Mesothelial cell of epicardium (in vitro differentiated cells): Measurements from ENCODE around the gene KRT12. TPM values are rescaled to one million over a fixed set of nuclear protein-coding genes. Genes with fewer than 3 reads are reported as not detected.
"Not testable (repeated sequence)": the region's sequence is repeated elsewhere in the genome, so short reads cannot be mapped to it uniquely, and the experiment has no call there.

ENCODE experiments used
- DNase-seq, 2 experiments: peaks; one replicate each; pipeline ENCODE4 v3.0.0; 2021; ENCODE audit warnings: low spot score in 2 of 2; ENCODE audit not compliant: unreplicated experiment in 2 of 2
- H3K27ac Mint-ChIP-seq: 2 replicates; pipeline ENCODE4 v1.8.0; 2021; ENCODE audit warnings: mixed read lengths
- H3K27me3 Mint-ChIP-seq: 2 replicates; pipeline ENCODE4 v1.8.0; 2021; ENCODE audit warnings: low read depth, mixed read lengths
- H3K36me3 Mint-ChIP-seq: 2 replicates; pipeline ENCODE4 v1.8.0; 2021; ENCODE audit warnings: mixed read lengths
- H3K4me1 Mint-ChIP-seq: 2 replicates; pipeline ENCODE4 v1.8.0; 2021; ENCODE audit warnings: mixed read lengths
- H3K4me3 Mint-ChIP-seq: 2 replicates; pipeline ENCODE4 v1.8.0; 2021; ENCODE audit warnings: mild to moderate bottlenecking, moderate library complexity, mixed read lengths
- H3K9me3 Mint-ChIP-seq: 2 replicates; pipeline ENCODE4 v1.8.0; 2021; ENCODE audit warnings: mixed read lengths
- CTCF ChIP-seq: fragments of 200-600 bp; sonication (generic); IDR thresholded peaks from one replicate; pipeline ENCODE4 v1.5.0; 2021; ENCODE audit warnings: antibody characterized with exemption; ENCODE audit not compliant: unreplicated experiment
- total RNA-seq: library from RNA; stranded (reverse); gene quantifications from 3 replicates; pipeline ENCODE4 v1.2.1, GENCODE V29; 2021

Gene KRT12
- total RNA-seq, 1 donor from 2014 or later, result not detected

GRCh38 chr17:40818343-40818732 is 48.7 kb downstream of the KRT12 start:
- peak overlapping the region; percentile 93 for H3K4me3 Mint-ChIP-seq
- H3K27ac Mint-ChIP-seq, result peak overlapping the region; percentile 83
- TF ChIP-seq CTCF, result no peak
- peaks cover 15% of the 10 kb centered on the region for H3K4me1 Mint-ChIP-seq
- DNase-seq, result no peak
- no peaks in the 10 kb centered on the region for H3K9me3 Mint-ChIP-seq
- H3K27me3 Mint-ChIP-seq, result peaks cover 16% of the 10 kb centered on the region
- H3K36me3 Mint-ChIP-seq, result peaks cover 11% of the 10 kb centered on the region

GRCh38 chr17:40817103-40817682 is 49.8 kb downstream of the KRT12 start:
- peaks cover 11% of the 10 kb centered on the region for H3K36me3 Mint-ChIP-seq
- H3K27me3 Mint-ChIP-seq, result peaks cover 26% of the 10 kb centered on the region

GRCh38 chr17:40816569-40816968 is 50.5 kb downstream of the KRT12 start:
- DNase-seq, result no peak
- no peaks in the 10 kb centered on the region for H3K9me3 Mint-ChIP-seq
- H3K4me1 Mint-ChIP-seq, result peaks cover 15% of the 10 kb centered on the region
- peaks cover 32% of the 10 kb centered on the region for H3K27me3 Mint-ChIP-seq
- TF ChIP-seq CTCF, result no peak
- peak overlapping the region; percentile 93 for H3K4me3 Mint-ChIP-seq
- H3K27ac Mint-ChIP-seq, result no peak overlapping the region
- H3K36me3 Mint-ChIP-seq, result peaks cover 11% of the 10 kb centered on the region

More at GRCh38 chr17:40817103-40817682, 49.8 kb downstream of the KRT12 start:
- no peak for DNase-seq
- Mint-ChIP-seq H3K4me1 (peaks cover 15% of the 10 kb centered on the region), H3K27ac (peak overlapping the region; percentile 54), H3K9me3 (no peaks in the 10 kb centered on the region), H3K4me3 (peak overlapping the region; percentile 93)
- TF ChIP-seq CTCF, result no peak

DNA sequence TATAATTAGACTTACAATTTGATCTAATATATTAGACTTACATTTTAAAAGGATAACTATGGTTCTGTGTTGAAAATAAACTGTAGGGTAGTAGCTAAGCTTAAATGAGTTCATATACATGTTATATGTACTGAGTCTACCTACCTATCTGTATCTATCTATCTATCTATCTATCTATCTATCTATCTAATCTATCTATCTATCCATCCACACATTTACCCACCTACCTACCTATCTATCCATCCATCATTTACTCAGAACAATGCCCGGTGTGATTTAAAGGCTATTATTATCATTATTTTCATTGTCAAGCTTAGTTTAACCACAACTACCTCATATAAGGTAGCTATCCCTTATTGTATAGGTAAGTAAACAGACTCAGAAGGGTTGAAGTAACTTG is 51.6 kb downstream of the KRT12 start:
- no peaks in the 10 kb centered on the region for H3K9me3 Mint-ChIP-seq
- no peak overlapping the region for H3K27ac Mint-ChIP-seq
- peaks cover 11% of the 10 kb centered on the region for H3K36me3 Mint-ChIP-seq
- H3K4me3 Mint-ChIP-seq, result no peak overlapping the region
- no peak for DNase-seq
- peaks cover 16% of the 10 kb centered on the region for H3K4me1 Mint-ChIP-seq
- TF ChIP-seq CTCF, result no peak
- H3K27me3 Mint-ChIP-seq, result peaks cover 43% of the 10 kb centered on the region

DNA sequence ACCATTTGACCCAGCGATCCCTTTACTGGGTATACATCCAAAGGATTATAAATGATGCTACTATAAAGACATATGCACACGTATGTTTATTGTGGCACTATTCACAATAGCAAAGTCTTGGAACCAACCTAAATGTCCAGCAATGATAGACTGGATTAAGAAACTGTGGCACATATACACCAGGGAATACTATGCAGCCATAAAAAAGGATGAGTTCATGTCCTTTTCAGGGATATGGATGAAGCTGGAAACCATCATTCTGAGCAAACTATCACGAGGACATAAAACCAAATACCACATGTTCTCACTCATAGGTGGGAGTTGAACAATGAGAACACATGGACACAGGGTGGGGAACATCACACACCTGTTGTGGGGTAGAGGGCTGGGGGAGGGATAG is 52.4 kb downstream of the KRT12 start:
- Mint-ChIP-seq H3K4me1 (peaks cover 13% of the 10 kb centered on the region), H3K27me3 (peaks cover 50% of the 10 kb centered on the region), H3K36me3 (peaks cover 11% of the 10 kb centered on the region)
- DNase-seq, H3K4me3 Mint-ChIP-seq, H3K9me3 Mint-ChIP-seq, H3K27ac Mint-ChIP-seq: not testable (repeated sequence)

- H3K4me3 Mint-ChIP-seq, result no peak overlapping the region
- peaks cover 11% of the 10 kb centered on the region for H3K36me3 Mint-ChIP-seq
- no peak for DNase-seq
- H3K27ac Mint-ChIP-seq, result no peak overlapping the region
- peaks cover 10% of the 10 kb centered on the region for H3K4me1 Mint-ChIP-seq
- peaks cover 56% of the 10 kb centered on the region for H3K27me3 Mint-ChIP-seq
- no peaks in the 10 kb centered on the region for H3K9me3 Mint-ChIP-seq
- TF ChIP-seq CTCF, result no peak
Observed at GRCh38 chr17:40813804-40814203, 53.2 kb downstream of the KRT12 start.
